NCI-H1930 (cell line): Measurements from ENCODE around the gene SYT11.
"Not testable (repeated sequence)": the region's sequence is repeated elsewhere in the genome, so short reads cannot be mapped to it uniquely, and the experiment has no call there.

Source experiments
- DNase-seq, 2 experiments: peaks; one replicate each; lab custom pipeline; 2025; lab: John Stamatoyannopoulos, UW

The SYT11 gene

GRCh38 chr1:155859234-155859829 lies at the start of gene SYT11:
TSS of gene SYT11 (plus strand) at chr1:155859567. CDS start at chr1:155859762, 195 bp downstream.
- peak; percentile 94 to 98 for DNase-seq

DNA sequence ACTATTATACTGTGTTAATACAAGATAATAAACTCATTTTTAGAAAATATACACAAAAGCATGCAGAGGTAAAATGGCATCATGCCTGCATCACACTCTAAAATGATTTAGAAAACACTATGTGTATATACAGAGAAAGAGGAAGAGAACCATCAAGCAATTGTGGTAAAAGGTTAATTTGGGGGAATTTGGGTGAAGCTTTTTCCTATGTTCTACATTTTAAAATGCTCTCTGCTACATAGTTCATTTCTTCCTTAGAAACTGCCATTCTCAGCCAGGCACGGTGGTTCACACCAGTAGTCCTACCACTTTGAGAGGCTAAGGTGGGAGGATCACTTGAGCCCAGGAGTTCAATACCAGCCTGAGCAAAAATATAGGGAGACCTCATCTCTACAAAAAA lies 46.5 kb upstream of the SYT11 start:
- DNase-seq, result no peak

DNA sequence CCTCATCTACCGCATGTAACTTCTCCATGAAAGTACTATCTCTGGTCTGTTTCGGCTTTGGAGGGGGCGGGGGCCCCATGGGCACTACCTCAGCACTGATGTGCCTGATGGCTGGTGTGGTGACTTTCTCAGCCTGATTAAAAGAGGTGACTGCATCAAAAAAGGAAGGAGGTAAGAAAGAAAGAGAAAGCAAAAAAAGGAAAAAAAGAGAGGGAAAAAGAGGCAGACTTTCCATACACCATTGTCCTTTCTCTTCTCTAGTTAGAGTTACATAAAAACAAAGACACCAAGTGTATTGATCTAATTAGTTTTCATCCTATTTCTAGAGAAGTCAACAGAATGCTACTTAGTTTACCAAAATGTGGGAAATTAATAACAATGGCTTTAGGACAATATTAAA lies 45.7 kb upstream of the SYT11 start:
- no peak for DNase-seq

GRCh38 chr1:155816351-155816750 lies 43.0 kb upstream of the SYT11 start:
- DNase-seq, result no peak

GRCh38 chr1:155827450-155827849 lies 31.9 kb upstream of the SYT11 start:
- DNase-seq, result no peak

- no peak for DNase-seq
These were observed 27.9 kb upstream of the SYT11 start for GRCh38 chr1:155831279-155831976.

DNA sequence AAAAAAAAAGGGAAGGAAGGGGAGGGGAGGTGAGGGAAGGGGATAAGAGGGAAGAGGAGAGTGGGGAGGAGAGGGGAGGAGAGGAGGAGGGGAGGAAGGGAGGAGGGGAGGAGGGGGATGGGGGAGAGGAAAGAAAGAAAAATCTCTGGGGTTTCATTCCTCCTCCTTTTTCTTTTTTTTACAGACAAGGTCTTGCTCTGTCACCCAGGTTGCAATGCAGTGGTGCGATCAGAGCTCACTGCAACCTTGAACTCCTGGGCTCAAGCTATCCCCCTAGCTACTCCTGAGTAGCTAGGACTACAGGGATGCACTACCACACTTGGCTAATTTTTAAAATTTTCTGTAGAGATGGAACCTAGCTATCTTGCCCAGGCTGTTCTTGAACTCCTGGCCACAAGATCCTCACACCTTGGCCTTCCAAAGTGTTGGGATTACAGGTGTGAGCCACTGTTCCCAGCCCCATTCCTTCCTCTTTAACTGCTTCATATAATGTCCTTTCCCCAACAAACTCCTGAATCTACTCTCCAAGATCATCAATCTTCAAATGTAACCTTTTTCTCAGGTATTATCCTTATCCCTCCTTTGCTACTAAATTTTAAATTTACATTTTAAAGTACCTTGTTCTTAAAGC lies 25.6 kb upstream of the SYT11 start:
- DNase-seq, result no peak

DNA sequence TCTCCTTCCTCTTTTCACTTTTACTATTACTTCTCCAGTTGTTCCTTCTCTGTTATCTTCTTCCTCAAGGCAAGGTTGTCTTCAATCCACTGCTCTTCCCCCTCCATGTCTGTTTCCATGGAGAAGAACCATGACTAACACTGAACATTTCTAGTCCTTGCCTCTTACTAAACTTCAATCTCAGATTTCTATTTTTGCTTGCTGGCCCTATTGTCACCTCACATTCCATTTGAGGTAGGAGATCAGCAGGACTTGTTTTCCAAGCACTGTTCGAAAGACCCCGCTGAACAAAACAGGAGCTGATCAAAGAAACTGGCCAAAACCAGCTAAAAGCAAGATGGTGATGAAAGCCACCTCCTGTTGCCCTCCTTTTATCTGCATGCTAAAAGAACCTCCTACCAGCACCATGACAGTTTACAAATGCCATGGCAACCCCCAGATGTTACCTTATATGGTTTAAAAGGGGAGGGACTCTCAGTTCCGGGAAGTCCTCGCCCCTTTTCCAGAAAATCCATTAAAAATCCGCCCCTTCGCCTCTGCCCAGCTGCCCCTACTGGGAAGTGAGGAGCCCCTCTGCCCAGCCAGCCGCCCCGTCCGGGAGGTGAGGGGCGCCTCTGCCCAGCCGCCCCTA lies 25.0 kb upstream of the SYT11 start:
- DNase-seq, result no peak

- DNase-seq, result not testable (repeated sequence)
These were observed 24.4 kb upstream of the SYT11 start for GRCh38 chr1:155834927-155835399.

GRCh38 chr1:155835548-155835947 lies 23.8 kb upstream of the SYT11 start:
- DNase-seq, result no peak

DNA sequence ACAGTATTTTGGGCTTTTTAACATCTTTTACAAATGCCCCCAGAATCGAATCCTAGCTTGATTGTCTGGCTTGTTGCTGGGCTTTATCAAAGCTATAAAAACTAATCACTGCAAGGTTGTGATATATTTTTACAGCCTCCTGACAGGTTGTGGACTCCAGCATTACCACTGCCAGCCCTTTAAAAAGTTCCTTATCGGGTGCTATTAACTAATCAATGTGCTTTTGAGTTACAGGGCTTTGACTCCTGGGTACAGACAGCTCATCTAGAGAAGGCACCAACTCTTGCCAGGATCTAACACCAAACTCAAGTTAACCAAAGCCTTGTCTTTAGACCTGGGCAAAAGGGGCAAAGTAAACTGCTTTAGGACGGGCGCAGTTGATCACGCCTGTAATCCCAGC lies 19.0 kb upstream of the SYT11 start:
- DNase-seq, result no peak

GRCh38 chr1:155844860-155845421 lies 14.4 kb upstream of the SYT11 start:
- DNase-seq, result no peak

DNA sequence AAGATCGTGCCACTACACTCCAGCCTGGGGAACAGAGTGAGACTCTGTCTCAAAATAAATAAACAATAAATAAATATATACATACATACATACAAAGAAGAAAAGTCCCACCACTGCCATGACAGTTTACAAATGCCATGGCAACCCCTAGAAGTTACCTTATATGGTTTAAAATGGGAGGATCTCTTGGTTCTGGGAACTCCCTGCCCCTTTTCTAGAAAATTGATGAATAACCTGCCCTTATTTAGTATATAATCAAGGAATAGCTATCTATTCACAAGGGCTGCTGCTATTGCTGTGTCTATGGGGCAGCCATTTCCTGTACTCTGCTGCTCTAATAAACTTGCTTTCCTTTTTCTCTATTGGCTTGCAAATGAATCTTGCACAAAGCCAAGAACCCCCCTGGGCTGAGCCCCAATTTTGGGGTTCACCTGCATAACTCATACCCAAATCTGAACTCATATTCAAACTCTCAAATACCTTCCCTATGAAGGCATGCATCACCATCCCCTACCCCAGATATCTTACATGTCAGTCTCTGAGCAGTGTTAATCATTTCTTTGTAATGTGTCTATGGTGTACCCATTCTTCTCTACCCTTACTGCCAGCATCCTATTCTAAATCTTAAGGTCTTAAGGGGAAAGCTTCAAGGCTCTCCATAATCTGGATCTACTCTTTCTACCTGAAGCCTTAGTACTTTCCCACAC lies 11.4 kb upstream of the SYT11 start:
- DNase-seq, result no peak

DNA sequence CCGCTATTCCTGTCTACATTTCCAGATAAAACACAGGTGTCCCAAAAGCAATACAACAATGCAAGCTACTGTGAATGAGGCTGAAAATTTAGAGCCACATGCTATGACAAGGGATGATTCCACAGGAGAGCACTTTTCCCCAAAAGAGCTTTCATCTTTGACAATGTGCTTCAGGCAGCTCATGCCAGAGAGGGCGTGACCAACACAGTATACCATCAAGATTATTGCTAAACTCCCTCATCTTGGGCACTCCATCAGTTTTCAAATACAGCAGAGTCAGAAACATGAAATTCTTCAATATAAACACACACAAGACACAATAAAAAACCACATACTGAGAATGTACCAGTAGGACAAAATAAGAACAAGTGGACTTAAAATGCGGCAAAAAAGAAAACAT lies 9.0 kb upstream of the SYT11 start:
- no peak for DNase-seq

GRCh38 chr1:155856257-155856974 lies 3.0 kb upstream of the SYT11 start:
- DNase-seq, result no peak

- peak; percentile 86 to 94 for DNase-seq
These were observed 2.1 kb upstream of the SYT11 start, which contains the start of gene GON4L for GRCh38 chr1:155856975-155857930. TSS of gene GON4L (minus strand) at chr1:155857214. CDS start at chr1:155853780, 3,434 bp downstream.

- DNase-seq, result no peak
These were observed 550 bp upstream of the SYT11 start for GRCh38 chr1:155858800-155859233.

- DNase-seq, result peak; percentile 69 to 77
These were observed 809 bp downstream of the SYT11 start for GRCh38 chr1:155859881-155860871.
